Renal cortex interstitium (tissue), 11 donors: ENCODE results near the gene TBC1D1. TPM values are rescaled to one million over a fixed set of nuclear protein-coding genes. Genes with fewer than 3 reads are reported as not detected.
"Not testable (repeated sequence)": the region's sequence is repeated elsewhere in the genome, so short reads cannot be mapped to it uniquely, and the experiment has no call there.

Experiments
- DNase-seq, 11 donors: peaks; one replicate each; pipeline ENCODE4 v3.0.0-alpha.2; 2013; ENCODE audit warnings: low read depth in 9 of 11, low spot score in 4 of 11; ENCODE audit errors: extremely low read depth in 1 of 11
- polyA plus RNA-seq, 3 donors: library from polyadenylated mRNA; unstranded; fragments of 120-200 nt; gene quantifications; one replicate each; pipeline ENCODE4 v1.2.1, GENCODE V29; 2013; ENCODE audit not compliant: insufficient read length in 3 of 3

The TBC1D1 gene
- polyA plus RNA-seq, 3 donors, result 187 to 195 (median 194) TPM

DNA sequence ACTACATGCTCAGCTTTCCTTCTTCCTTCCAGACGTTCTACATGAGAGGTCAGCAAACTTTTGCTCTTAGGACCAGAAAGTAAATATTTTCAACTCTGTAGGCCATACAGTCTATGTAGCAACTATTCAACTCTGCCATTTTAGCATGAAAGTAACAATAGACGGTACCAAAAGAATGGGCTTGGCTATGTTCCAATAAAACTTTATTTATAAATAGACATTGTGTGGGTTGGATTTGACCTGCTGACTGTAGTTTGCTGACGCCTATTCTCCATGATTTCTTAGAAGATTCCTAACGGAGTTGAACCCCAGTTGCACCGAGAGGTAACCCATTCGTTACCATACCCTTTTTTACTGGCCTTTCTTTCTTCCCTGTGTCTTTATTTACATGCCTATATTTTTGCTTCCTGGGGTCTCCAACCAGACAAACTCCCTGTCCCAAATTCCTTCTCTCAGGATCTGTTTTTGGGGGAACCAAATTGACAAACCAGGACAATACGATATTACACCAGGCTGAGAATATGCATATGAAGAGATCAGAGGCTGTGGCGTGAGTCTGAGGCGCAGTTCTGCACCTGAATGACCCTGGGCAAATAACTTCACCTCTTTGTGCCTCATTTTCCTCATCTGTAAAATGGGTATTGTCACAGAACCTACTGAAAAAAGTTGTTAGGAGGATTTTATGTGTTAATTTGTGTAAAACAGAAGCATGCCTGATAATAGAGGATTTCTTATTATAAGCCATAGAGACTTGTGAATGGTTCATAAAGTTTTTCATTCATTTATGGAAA, 58.9 kb downstream of the TBC1D1 start:
- no peak for DNase-seq

DNA sequence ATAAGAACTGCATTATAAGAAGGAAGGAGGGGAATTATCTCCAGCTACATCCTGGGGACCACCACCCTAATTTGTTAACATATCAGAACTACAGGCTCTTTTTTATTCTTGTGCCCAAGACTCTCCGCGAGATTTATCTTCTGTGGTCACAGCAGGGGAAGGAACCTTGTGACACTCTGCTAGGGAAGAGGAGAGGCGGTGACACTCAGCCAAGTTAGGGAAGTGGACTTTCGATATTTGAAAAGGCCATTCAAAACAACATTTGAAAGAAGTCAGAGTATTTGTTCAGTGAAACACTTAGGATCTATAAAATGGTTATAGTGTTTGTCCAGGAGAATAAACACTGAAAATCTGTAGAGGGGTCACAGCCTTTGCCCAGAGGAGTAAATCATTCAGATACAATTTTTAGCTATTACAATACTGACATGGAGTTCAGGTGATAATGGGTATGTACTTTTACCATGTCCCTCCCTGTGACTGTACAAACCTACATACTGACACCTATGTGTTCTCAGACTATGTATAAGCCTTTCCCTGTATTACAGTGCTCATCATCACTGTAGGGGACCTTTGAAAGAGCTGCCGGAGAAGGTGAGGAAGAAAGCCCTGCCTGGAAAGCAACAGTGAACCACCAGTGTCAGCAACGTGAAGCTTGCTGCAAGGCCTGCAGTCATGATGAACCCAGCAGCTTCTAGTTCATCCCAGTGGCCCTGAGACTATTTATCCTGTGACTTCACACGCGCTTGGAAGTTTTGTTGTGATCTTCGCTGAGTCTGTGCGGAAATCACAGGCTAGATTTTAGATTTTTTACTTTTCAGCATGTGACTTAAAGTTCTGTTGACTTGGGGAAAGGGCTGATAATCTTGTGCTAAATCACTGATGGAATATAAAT, 60.8 kb downstream of the TBC1D1 start:
- no peak for DNase-seq

DNA sequence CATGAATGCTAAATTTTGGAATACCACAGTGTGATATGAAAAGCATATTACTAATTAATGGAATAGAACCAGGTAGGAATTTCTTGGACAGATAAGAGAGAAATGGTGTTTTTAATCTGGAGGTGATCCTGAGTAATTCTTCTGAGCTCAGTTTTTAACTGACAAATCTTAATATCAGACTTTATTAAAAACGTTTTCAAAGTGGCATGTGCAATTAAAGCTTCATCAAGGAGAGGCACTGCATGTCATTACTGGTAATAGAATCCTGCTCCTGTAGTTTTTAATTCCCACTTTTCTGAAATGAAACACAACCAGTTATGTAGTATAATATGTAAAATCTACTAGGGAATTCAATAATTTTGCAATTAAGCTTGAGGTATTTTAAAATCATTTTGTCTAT, 62.3 kb downstream of the TBC1D1 start:
- no peak for DNase-seq

DNA sequence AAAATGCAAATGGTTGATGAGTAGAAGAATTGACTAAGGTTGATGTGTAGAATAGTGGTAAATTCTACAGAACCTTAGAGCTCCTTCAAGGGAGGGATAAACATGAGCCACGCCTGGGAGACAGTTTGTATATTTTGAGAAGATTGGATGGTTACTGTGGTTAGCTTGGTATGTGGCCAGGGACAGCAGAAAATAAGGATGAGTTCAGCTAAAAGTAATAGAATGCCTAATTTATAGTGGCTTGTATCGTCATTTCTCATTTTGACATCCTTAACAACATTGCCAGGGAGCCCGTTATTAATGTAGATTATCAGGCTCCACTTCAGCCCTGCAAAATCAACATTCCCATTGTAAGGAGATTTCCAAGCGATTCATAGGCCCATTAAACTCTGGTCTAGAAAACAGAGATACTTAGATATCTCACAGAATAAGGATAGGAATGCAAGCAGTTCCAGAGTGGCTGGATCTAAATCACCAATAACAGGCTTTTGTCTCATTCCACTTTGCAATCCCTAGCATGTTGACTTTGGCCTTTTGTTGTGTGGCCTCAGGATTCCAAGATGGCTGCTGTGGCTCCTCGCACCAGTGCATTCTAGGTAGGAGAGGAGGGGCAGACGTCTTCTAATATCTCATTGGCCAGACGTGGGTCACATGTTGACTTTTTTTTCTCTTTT, 62.9 kb downstream of the TBC1D1 start:
- DNase-seq, result no peak

DNA sequence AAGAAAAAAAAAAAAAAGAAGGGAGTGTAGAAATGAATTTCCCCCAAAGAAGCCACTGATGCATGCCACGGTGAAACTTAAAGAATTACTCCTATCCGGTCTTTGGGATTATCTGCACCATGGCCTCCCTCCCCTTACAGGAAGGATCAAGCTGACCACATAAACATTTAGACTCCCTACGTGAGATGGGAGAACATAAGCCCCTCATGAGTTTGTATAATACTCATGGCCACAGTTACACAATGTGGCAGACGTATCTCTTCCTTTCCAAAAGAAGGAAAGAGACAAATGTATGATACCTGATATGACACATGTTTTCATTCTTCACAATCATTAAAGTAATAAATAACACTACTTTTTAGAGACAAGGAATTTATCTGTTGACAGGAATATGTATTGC, 66.1 kb downstream of the TBC1D1 start:
- DNase-seq, result no peak

DNA sequence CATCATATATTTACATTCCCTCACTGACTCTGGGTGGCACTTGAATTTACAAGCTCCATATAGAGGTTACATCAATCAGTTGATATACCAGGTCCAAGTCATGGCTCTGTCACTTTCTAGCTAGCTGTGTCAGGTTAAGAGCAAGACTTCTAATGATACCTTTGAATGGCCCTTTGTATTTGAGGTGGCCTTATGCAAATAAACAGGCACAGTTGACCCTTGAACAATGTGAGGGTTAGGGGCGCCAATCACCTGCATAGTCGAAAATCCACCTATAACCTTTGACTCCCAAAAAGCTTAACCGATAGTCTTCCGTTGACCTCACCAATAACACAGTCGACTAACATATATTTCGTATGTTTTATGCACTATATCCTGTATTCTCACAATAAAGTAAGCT, 68.0 kb downstream of the TBC1D1 start:
- DNase-seq, result no peak

DNA sequence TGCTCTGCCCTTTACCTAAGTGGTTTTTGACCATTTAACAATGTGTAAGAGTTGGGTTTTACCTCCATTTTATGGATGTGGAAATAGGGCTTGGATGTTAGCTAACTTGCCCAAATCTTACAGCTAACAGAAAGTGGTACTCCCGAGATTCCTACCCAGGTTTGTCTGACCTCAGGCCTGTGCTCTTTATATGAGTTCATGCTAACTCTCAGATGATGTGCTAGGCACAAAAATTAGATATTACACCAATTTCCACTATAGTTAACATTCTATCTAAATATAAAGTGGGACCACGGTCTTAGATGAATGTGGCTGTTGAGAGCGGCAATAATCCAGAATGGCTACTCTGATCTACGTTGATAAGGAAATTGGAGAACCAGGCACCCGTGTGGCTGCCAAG, 69.2 kb downstream of the TBC1D1 start, which contains the start of gene PTTG2:
Gene PTTG2 (plus strand): TSS at position 301 of the 400 bp plus-strand sequence. CDS start 37 bp downstream, at position 338.
- no peak for DNase-seq

DNA sequence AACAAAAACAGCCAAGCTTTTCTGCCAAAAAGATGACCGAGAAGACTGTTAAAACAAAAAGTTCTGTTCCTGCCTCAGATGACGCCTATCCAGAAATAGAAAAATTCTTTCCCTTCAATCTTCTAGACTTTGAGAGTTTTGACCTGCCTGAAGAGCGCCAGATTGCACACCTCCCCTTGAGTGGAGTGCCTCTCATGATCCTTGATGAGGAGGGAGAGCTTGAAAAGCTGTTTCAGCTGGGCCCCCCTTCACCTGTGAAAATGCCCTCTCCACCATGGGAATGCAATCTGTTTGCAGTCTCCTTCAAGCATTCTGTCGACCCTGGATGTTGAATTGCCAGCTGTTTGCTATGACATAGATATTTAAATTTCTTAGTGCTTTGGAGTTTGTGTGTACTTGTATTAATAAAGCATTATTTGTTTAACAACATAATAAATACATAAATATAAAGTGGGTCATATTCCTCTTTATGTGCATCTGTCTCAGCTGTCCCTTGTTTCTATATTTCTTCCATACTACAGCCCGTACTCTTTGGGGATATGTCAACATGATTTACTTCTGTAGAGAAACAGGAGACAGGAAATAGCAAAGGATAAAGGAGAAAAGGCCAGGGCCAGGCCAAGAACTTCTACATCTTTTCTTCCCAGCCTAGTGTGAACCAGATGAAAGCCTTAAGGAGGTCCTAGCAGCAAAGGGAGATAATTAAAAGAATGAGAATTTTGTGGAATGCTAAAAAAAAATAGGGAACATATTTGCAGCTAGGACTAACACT, 70.0 kb downstream of the TBC1D1 start:
- no peak for DNase-seq

DNA sequence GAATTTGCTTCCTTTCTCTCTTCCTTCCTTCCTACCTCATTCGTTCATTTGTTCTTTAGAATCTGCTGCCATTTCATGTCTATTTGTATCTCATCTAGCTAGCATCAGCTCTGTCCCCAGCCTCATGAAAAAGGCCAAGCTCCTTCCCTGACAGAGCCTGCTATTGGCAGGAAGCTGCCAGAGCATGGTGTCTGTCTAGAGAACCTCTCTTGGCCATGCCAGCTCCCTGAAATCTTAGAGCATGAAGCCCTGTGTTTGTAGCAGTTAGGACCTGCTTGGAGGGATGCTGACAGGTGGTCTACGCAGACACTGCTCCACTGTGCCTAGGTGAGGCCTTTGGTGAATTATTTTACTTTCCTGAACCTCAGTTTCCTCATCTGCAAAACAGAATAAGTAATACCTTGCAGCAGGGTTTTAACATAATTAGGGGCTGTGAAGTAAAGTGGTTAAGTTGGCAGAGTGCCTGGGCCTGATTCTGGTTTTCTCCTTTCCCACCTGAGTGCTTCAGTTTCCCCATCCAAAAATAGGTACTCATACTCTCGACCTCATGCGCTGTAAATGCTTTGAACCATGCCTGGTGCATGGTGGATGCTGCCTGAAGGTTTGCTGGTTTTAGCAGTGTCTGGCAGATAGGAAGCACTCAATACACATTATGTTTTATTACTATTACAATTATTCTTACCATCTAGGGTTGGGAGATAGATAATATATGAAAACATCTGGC, 74.0 kb downstream of the TBC1D1 start:
- DNase-seq, result no peak

DNA sequence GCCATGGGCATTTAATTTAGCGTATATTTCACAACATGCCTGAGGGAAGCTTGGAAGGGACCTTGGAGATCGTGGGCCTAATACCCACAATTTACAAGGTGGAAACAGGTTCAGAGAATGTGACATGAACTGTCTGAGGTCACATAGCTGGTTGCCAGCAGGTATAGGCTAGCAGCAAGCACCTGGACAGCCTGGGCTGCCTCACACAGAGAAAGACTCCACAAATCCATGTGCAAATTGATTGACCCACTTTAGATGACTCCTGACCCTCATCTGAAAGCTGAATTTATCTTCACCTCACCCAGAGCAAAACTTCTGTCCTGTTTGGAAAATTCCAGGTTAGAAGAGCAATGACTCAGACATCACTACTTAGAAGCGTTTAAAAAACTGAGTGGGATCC, 75.2 kb downstream of the TBC1D1 start:
- no peak for DNase-seq

DNA sequence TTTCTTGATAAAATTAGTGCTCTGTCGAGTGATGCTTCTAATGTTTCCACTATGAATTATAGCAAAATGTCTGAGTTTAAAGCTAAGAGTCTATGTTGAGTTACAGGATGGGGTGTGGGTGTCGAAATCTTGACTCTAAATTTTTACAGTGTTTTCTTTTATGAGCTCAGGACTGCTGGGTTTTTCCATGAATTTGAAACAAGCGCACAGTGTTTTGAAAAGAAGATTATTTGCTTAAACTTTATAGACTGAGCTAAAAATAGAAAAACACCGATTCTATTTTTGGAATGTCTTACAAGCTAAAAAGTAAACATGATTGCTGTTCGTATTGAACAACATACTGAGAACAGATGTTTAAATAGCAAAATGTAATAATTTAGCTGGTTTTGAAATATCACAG, 76.9 kb downstream of the TBC1D1 start:
- no peak for DNase-seq

DNA sequence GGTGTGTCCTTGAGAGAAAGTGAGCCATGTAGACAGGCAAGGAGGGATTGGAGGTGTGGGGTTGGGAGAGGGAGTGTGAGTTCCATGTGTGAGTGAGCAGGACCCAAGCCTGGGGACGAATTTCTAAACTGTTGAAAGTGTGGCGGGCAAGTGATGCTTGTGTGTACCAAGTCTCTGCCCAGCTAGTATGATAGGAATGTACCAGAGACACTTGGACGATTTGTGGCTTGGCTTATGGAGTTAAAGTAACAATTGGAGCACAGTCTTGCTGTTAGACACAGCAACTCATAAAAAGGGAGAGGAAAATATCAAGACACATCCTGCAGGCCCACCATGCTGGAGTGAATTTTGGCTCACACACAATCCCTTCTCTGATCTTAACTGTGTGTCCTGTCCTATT, 77.9 kb downstream of the TBC1D1 start:
- no peak for DNase-seq

DNA sequence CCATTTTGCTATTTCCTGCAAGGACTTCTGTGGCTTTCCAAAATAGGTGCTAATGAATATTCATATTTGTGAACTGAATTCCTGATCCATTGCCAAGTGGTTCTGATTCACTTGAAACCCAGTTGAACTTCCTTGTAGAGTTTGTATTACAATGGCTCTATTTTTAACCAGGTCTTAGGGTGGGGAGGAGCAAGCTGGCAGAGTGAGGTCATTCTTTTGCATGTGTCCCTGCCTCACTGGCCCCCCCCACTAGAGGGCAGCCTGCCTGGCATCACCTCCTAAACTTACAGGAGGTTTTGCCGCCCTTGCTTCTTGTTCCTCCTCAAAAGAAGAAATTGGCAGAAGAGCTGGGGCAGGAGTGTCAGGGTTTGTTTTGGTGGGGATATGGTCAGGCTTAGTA, 79.8 kb downstream of the TBC1D1 start:
- DNase-seq, result no peak

DNA sequence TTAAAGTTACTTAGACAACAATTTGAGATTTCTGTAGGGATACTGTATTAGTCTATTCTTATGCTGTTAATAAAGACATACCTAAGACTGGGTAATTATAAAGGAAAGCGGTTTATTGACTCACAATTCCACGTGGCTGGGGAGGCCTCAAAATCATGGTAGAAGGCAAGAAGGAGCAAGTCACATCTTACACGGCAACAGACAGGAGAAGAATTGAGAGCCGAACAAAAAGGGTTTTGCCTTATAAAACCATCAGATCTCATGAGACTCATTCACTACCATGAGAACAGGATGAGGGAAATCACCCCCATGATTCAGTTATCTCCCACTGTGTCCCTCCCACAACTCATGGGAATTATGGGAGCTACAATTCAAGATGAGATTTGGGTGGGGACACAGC, 80.3 kb downstream of the TBC1D1 start:
- DNase-seq, result no peak

DNA sequence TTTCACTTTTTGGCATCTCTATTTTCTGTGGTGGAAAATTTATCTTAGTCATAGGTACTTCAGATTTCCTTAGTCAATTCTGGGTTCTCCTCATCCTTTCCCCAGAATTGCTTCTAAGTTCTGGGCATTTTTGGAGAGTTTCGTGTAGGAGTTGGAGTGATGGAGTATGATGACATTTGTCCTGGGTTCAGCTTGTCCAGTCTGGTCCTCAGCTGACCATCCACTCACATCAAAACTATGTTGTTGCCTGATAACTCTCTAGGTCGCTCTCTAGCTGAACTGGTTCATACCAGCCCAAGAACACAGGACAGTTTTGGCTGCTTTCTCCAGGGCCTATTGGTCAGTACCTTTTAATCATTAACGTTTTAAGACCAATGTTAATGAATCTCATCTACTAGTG, 82.6 kb downstream of the TBC1D1 start:
- DNase-seq, result no peak

DNA sequence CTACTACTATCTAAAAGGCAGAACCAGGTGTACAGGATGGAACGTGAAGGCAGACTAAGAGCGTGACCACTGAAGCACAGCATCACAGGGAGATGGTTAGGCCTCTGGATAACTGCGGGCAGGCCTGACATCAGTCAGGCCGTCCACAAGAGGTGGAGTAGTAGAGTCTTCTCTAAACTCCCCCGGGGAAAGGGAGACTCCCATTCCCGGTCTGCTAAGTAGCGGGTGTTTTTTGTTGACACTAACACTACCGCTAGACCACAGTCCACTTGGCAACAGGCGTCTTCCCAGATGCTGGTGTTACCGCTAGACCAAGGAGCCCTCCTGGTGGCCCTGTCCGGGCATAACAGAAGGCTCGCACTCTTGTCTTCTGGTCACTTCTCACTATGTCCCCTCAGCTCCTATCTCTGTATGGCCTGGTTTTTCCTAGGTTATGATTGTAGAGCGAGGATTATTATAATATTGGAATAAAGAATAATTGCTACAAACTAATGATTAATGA, 84.5 kb downstream of the TBC1D1 start:
- DNase-seq, result not testable (repeated sequence)

DNA sequence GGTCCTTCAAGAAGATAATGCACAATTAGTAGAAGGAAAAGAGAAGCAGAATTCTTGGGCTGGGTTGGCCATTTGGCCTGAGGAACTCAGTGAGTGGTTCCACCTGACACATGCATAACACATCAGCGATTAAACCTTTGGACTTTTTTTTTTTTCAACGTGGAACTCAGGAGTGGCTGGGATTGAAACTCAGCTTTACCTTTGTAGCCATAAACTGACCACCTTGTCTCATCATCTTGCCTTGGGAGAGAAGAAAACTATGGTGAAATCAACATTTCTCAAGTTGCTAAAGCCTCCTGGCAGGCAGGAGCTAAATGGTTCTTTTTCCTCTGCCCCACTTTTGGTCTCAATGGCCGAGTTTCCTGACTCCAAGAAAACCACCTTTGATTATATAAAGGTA, 85.6 kb downstream of the TBC1D1 start:
- no peak for DNase-seq

DNA sequence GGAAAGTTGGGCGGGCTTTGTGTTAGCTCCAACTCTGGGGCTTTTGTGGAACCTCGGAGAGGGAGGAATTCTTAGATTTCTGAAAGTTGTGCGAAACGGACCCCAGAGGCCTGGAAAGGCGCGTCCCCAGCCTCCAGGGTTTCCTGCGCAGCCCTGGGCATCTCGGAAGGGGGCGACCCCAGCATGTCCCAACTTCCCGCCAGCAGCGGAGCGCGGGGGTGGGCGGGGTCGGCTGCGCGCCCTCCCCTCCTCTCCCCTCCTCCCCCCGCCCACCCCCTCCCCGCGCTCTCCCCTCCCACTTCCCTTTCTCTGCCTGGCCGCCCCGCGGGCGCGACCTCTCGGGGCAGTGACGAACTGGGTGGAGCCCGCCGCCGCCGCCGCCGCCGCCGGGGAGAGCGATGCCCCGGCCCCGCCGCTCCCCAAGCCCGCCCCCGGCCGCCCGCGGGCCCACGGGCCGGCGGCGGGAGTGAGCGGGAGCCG, 86.1 kb downstream of the TBC1D1 start:
- DNase-seq, result peak in 8 of 11 donors; percentile 40 to 85 (median 74)
